Measurements from ENCODE around the gene NCS1. TPM values are rescaled to one million over a fixed set of nuclear protein-coding genes. Genes with fewer than 3 reads are reported as not detected.

NCS1 gene
- total RNA-seq, 1 experiment from 2014 or later = 18.2 TPM

DNA sequence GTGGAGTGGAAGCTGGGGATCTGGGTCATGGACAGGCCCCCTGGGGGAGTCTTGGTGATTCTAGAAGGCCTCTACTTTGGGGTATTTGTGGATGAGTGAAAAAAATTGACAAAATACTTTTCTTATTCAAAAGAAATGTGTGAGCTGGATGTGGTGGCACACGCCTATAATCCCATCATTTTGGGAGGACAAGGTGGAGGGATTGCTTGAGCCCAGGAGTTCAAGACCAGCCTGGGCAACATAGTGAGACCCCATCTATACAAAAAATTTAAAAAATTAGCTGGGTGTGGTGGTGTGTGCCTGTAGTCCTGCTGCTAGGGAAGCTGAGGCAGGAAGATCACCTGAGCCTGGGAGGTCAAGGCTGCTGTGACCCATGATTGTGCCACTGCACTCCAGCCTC lies 6.6 kb upstream of the NCS1 start:
- Mint-ChIP-seq H3K4me3 (ENCODE audit: unreplicated experiment) (no peak overlapping the region), H3K4me1 (ENCODE audit: low read depth, unreplicated experiment) (no peaks in the 10 kb centered on the region)

DNA sequence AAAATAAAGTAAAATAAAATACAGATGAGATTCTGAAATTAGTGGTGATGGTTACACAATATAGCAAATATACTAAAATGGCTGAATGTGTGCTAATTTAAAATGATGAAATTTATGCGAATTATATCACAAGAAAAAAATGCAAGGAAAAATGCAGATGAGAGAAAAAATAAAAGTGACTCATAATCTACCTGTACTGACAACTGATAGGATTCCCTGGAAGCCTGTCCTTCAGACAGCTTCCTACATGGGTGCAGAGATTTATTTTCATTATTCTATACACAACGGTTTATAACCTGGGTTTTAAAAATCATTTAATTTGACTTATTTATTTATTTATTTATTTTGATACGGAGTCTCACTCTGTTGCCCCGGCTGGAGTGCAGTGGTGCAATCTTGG lies 5.8 kb upstream of the NCS1 start:
- Histone ChIP-seq H3K4me1 (no peaks in the 10 kb centered on the region), H3K4me3 (ENCODE audit: low read depth, low read length) (no peak overlapping the region), H3K27me3 (replicated peaks; ENCODE audit: control insufficient read depth, insufficient read depth, low read length) (no peaks in the 10 kb centered on the region), H3K36me3 (ENCODE audit: control insufficient read depth, insufficient read depth, low read length) (no peaks in the 10 kb centered on the region), H3K9me3 (no peaks in the 10 kb centered on the region)
- ChIA-PET POLR2A (no interaction called here), CTCF (no interaction called here)
- no peak for DNase-seq
- intact Hi-C loops (cut with micrococcal nuclease; ENCODE audit: unreplicated experiment) = no loop called here
- no TSS peak for BruUV-seq (replicated peaks)
- no peak overlapping the region for H3K4me3 Mint-ChIP-seq (ENCODE audit: unreplicated experiment)
- TF ChIP-seq, protein P1, sequence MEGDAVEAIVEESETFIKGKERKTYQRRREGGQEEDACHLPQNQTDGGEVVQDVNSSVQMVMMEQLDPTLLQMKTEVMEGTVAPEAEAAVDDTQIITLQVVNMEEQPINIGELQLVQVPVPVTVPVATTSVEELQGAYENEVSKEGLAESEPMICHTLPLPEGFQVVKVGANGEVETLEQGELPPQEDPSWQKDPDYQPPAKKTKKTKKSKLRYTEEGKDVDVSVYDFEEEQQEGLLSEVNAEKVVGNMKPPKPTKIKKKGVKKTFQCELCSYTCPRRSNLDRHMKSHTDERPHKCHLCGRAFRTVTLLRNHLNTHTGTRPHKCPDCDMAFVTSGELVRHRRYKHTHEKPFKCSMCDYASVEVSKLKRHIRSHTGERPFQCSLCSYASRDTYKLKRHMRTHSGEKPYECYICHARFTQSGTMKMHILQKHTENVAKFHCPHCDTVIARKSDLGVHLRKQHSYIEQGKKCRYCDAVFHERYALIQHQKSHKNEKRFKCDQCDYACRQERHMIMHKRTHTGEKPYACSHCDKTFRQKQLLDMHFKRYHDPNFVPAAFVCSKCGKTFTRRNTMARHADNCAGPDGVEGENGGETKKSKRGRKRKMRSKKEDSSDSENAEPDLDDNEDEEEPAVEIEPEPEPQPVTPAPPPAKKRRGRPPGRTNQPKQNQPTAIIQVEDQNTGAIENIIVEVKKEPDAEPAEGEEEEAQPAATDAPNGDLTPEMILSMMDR (IDR thresholded peaks at IDR 0.05; ENCODE audit: insufficient read depth in 1 of 2, low read depth in 1 of 2, low read length in 1 of 2, severe bottlenecking in 1 of 2, unreplicated experiment in 1 of 2) = no peak
- no peaks in the 10 kb centered on the region for H3K4me1 Mint-ChIP-seq (ENCODE audit: low read depth, unreplicated experiment)
- no peak overlapping the region for H3K27ac Mint-ChIP-seq (ENCODE audit: unreplicated experiment)
- H3K36me3 Mint-ChIP-seq (ENCODE audit: insufficient read depth, unreplicated experiment) = no peaks in the 10 kb centered on the region
- no peaks in the 10 kb centered on the region for H3K9me3 Mint-ChIP-seq (ENCODE audit: unreplicated experiment)
- H3K27me3 Mint-ChIP-seq (ENCODE audit: insufficient read depth, unreplicated experiment) = peaks cover 3% of the 10 kb centered on the region

More for the DNA sequence above, 6.6 kb upstream of the NCS1 start:
- H3K27me3 ChIP-seq (replicated peaks; ENCODE audit: control insufficient read depth, insufficient read depth, low read length) = no peaks in the 10 kb centered on the region
- H3K4me1 ChIP-seq = no peaks in the 10 kb centered on the region
- peaks cover 3% of the 10 kb centered on the region for H3K27me3 Mint-ChIP-seq (ENCODE audit: insufficient read depth, unreplicated experiment)
- no peaks in the 10 kb centered on the region for H3K36me3 Mint-ChIP-seq (ENCODE audit: insufficient read depth, unreplicated experiment)
- no peak overlapping the region for H3K4me3 ChIP-seq (ENCODE audit: low read depth, low read length)
- TF ChIP-seq, protein P1 (IDR thresholded peaks at IDR 0.05; ENCODE audit: insufficient read depth in 1 of 2, low read depth in 1 of 2, low read length in 1 of 2, severe bottlenecking in 1 of 2, unreplicated experiment in 1 of 2) = no peak
- no peak for DNase-seq
- no peaks in the 10 kb centered on the region for H3K9me3 ChIP-seq
- intact Hi-C loops (cut with micrococcal nuclease; ENCODE audit: unreplicated experiment) = no loop called here
- H3K36me3 ChIP-seq (ENCODE audit: control insufficient read depth, insufficient read depth, low read length) = no peaks in the 10 kb centered on the region
- no peak overlapping the region for H3K27ac Mint-ChIP-seq (ENCODE audit: unreplicated experiment)
- H3K9me3 Mint-ChIP-seq (ENCODE audit: unreplicated experiment) = no peaks in the 10 kb centered on the region
- ChIA-PET CTCF (no interaction called here), POLR2A (no interaction called here)
- BruUV-seq (replicated peaks) = no TSS peak

DNA sequence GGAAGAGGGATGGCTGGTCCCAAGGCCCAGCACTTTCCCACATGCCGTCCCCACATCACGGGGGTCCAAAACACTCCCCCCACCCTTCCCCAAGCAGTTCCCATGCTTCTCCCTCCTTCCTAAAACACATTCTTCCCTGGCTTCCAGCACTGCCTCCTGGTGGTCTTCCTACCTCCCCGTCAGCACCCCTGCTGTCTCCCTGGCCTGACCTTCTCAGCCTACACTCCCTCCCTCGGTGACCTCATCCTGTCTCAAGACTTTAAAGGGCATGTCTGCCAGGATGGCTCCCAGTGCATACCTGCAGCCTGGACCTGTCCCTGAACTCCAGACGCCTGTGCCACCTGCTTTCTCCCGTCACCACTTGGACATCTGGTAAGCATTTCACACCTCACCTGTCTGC lies 4.3 kb upstream of the NCS1 start:
- BruUV-seq (replicated peaks) = no TSS peak
- Mint-ChIP-seq H3K27ac (ENCODE audit: unreplicated experiment) (no peak overlapping the region), H3K36me3 (ENCODE audit: insufficient read depth, unreplicated experiment) (no peaks in the 10 kb centered on the region), H3K4me1 (ENCODE audit: low read depth, unreplicated experiment) (no peaks in the 10 kb centered on the region), H3K27me3 (ENCODE audit: insufficient read depth, unreplicated experiment) (peaks cover 3% of the 10 kb centered on the region), H3K4me3 (ENCODE audit: unreplicated experiment) (no peak overlapping the region), H3K9me3 (ENCODE audit: unreplicated experiment) (no peaks in the 10 kb centered on the region)
- Histone ChIP-seq H3K4me1 (no peaks in the 10 kb centered on the region), H3K27me3 (replicated peaks; ENCODE audit: control insufficient read depth, insufficient read depth, low read length) (no peaks in the 10 kb centered on the region), H3K9me3 (no peaks in the 10 kb centered on the region), H3K4me3 (ENCODE audit: low read depth, low read length) (no peak overlapping the region), H3K36me3 (ENCODE audit: control insufficient read depth, insufficient read depth, low read length) (no peaks in the 10 kb centered on the region)
- CTCF ChIA-PET = no interaction called here
- intact Hi-C loops (cut with micrococcal nuclease; ENCODE audit: unreplicated experiment) = no loop called here
- POLR2A ChIA-PET = no interaction called here
- DNase-seq = no peak
- TF ChIP-seq, protein P1 (IDR thresholded peaks at IDR 0.05; ENCODE audit: insufficient read depth in 1 of 2, low read depth in 1 of 2, low read length in 1 of 2, severe bottlenecking in 1 of 2, unreplicated experiment in 1 of 2) = peak in 1 of 2 experiments; percentile 19

All from Caco-2 (cell line).